ENCODE data around the gene BNIP3.

GRCh38 chr10:132030898-132031463 is 49.3 kb upstream of the BNIP3 start:
- no peak for TF ChIP-seq MAX (CRISPR knock-in tag; IDR thresholded peaks at IDR 0.05)
- no peak for TF ChIP-seq TCF7 (CRISPR knock-in tag; IDR thresholded peaks at IDR 0.05; ENCODE audit: low read depth)
- no peak for TF ChIP-seq CTCF (IDR thresholded peaks at IDR 0.05)
- no peak for TF ChIP-seq RELA (CRISPR knock-in tag; IDR thresholded peaks at IDR 0.05; ENCODE audit: borderline replicate concordance)
- TF ChIP-seq FOXJ3 (CRISPR knock-in tag; IDR thresholded peaks at IDR 0.05; ENCODE audit: borderline replicate concordance), result no peak
- TF ChIP-seq CBFB (CRISPR knock-in tag; IDR thresholded peaks at IDR 0.05; ENCODE audit: low read depth), result no peak
- no peak for TF ChIP-seq PRDM15 (CRISPR knock-in tag; IDR thresholded peaks at IDR 0.05)
- no peak for TF ChIP-seq MLX (CRISPR knock-in tag; IDR thresholded peaks at IDR 0.05)
- TF ChIP-seq ZNF232 (CRISPR knock-in tag; IDR thresholded peaks at IDR 0.05), result no peak
- TF ChIP-seq ETV6 (CRISPR knock-in tag; IDR thresholded peaks at IDR 0.05), result no peak

Measured in WTC11 (cell line).